ENCODE data around the gene TPRA1.

DNA sequence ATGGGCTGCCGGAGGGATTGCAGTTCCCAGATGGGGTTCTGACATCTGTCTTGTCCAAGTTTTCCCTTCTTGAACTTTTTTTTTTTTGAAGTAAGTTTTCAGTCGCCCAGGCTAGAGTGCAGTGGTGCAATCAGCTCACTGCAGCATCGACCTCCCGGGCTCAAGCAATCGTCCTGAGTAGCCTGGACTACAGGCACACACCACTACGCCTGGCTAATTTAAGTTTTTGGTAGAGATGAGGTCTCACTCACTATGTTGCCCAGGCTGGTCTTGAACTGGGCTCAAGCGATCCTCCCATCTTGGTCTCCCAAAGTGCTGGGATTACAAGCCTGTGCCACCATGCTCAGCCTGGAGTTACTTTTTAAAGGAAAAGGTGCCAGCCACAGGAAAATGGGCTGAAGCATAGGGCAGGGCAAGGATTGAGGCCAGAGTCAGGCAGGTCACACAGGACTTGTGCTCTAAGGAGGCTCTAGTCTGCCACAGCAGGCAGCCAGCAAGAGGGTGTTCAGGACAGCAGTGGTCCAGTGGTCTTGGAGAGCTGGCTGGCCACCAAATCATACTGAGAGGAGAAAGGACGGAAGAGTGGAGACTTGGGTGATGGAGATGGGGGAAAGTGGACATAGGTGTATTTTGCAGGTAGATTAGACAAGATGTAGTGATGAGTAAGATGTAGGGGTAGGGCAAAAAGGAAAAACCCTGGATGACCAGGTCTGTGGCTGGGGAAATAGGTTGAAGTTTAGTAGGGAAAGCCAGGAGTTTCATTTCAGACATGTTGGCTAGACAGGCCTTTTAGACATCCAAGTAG is 32.4 kb upstream of the TPRA1 start:
- TF ChIP-seq ZNF764 (CRISPR knock-in tag; IDR thresholded peaks at IDR 0.05; ENCODE audit: low read depth) (no peak), ZNF212 (CRISPR knock-in tag; IDR thresholded peaks at IDR 0.05) (no peak), RFX1 (IDR thresholded peaks at IDR 0.05) (no peak), FOXK2 (conservative IDR thresholded peaks at IDR 0.05 in 1 of 2, IDR thresholded peaks at IDR 0.05 in 1 of 2; ENCODE audit: low read depth in 2 of 2) (no peak), POLR2A (conservative IDR thresholded peaks at IDR 0.05) (no peak; the same call in 1 of the 2 replicates), TOE1 (IDR thresholded peaks at IDR 0.05; ENCODE audit: borderline replicate concordance) (no peak), TOE1 (CRISPR knock-in tag; IDR thresholded peaks at IDR 0.05; ENCODE audit: borderline replicate concordance, low read depth) (no peak), CBX3 (IDR thresholded peaks at IDR 0.05; ENCODE audit: borderline replicate concordance in 1 of 2, low read length in 2 of 2) (no peak), ESRRA (IDR thresholded peaks at IDR 0.05; ENCODE audit: borderline replicate concordance, low read depth) (no peak)
- TF ChIP-seq, protein P1, sequence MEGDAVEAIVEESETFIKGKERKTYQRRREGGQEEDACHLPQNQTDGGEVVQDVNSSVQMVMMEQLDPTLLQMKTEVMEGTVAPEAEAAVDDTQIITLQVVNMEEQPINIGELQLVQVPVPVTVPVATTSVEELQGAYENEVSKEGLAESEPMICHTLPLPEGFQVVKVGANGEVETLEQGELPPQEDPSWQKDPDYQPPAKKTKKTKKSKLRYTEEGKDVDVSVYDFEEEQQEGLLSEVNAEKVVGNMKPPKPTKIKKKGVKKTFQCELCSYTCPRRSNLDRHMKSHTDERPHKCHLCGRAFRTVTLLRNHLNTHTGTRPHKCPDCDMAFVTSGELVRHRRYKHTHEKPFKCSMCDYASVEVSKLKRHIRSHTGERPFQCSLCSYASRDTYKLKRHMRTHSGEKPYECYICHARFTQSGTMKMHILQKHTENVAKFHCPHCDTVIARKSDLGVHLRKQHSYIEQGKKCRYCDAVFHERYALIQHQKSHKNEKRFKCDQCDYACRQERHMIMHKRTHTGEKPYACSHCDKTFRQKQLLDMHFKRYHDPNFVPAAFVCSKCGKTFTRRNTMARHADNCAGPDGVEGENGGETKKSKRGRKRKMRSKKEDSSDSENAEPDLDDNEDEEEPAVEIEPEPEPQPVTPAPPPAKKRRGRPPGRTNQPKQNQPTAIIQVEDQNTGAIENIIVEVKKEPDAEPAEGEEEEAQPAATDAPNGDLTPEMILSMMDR (IDR thresholded peaks at IDR 0.05 in 2 of 3, conservative IDR thresholded peaks at IDR 0.05 in 1 of 3; ENCODE audit: insufficient read depth in 2 of 3, low read depth in 1 of 3, low read length in 3 of 3) = no peak
- TF ChIP-seq, protein P2, sequence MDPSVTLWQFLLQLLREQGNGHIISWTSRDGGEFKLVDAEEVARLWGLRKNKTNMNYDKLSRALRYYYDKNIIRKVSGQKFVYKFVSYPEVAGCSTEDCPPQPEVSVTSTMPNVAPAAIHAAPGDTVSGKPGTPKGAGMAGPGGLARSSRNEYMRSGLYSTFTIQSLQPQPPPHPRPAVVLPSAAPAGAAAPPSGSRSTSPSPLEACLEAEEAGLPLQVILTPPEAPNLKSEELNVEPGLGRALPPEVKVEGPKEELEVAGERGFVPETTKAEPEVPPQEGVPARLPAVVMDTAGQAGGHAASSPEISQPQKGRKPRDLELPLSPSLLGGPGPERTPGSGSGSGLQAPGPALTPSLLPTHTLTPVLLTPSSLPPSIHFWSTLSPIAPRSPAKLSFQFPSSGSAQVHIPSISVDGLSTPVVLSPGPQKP (CRISPR knock-in tag; IDR thresholded peaks at IDR 0.05) = no peak
- TF ChIP-seq, protein P3, sequence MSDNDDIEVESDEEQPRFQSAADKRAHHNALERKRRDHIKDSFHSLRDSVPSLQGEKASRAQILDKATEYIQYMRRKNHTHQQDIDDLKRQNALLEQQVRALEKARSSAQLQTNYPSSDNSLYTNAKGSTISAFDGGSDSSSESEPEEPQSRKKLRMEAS (CRISPR knock-in tag; IDR thresholded peaks at IDR 0.05) = no peak
